Measurements from ENCODE around the gene CDK5. TPM values are rescaled to one million over a fixed set of nuclear protein-coding genes. Genes with fewer than 3 reads are reported as not detected.

CDK5 gene
- total and polyA plus RNA-seq, 9 of the 15 experiments (the other 6 are each of a cell fraction or from before 2014, with no cell fraction given), result 3.2 to 38.0 (median 27.5) TPM

DNA sequence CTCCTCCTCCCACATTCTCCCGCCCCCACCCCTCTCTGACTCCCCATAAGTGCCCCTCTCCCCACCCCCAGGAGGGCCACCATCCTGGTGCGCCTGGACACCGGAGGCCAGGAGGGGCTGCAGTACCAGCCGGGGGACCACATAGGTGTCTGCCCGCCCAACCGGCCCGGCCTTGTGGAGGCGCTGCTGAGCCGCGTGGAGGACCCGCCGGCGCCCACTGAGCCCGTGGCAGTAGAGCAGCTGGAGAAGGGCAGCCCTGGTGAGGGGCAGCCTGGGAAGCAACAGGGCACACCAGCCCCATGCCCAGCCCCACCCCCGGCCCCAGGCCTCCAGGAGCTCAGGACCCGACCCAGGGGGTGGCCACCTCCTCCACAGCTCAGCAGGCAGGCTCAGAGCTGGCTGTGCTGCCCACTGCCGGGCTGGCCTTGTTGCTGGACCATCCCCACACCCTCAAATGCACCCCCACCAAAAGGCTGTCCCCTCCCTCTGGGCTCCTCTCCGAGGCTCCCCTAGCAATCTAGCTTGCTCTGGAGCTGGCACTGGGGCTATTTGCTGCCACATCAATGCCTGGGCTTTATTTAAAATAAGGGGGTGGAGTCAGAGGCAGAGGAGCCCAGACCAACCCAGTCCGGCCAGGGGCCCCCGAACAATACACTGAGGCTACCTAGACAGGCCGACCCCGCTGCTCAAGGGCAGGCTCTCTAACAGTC lies 48.2 kb downstream of the CDK5 start (continued):
- TF ChIP-seq, protein P1, sequence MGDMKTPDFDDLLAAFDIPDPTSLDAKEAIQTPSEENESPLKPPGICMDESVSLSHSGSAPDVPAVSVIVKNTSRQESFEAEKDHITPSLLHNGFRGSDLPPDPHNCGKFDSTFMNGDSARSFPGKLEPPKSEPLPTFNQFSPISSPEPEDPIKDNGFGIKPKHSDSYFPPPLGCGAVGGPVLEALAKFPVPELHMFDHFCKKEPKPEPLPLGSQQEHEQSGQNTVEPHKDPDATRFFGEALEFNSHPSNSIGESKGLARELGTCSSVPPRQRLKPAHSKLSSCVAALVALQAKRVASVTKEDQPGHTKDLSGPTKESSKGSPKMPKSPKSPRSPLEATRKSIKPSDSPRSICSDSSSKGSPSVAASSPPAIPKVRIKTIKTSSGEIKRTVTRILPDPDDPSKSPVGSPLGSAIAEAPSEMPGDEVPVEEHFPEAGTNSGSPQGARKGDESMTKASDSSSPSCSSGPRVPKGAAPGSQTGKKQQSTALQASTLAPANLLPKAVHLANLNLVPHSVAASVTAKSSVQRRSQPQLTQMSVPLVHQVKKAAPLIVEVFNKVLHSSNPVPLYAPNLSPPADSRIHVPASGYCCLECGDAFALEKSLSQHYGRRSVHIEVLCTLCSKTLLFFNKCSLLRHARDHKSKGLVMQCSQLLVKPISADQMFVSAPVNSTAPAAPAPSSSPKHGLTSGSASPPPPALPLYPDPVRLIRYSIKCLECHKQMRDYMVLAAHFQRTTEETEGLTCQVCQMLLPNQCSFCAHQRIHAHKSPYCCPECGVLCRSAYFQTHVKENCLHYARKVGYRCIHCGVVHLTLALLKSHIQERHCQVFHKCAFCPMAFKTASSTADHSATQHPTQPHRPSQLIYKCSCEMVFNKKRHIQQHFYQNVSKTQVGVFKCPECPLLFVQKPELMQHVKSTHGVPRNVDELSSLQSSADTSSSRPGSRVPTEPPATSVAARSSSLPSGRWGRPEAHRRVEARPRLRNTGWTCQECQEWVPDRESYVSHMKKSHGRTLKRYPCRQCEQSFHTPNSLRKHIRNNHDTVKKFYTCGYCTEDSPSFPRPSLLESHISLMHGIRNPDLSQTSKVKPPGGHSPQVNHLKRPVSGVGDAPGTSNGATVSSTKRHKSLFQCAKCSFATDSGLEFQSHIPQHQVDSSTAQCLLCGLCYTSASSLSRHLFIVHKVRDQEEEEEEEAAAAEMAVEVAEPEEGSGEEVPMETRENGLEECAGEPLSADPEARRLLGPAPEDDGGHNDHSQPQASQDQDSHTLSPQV (IDR thresholded peaks at IDR 0.05), result peak; percentile 9
- peak; percentile 55; the same call in 1 of the 2 replicates for TF ChIP-seq STAG1 (CRISPR knock-in tag; IDR thresholded peaks at IDR 0.05; ENCODE audit: borderline replicate concordance)
- TF ChIP-seq, protein P2, sequence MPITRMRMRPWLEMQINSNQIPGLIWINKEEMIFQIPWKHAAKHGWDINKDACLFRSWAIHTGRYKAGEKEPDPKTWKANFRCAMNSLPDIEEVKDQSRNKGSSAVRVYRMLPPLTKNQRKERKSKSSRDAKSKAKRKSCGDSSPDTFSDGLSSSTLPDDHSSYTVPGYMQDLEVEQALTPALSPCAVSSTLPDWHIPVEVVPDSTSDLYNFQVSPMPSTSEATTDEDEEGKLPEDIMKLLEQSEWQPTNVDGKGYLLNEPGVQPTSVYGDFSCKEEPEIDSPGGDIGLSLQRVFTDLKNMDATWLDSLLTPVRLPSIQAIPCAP (CRISPR knock-in tag; IDR thresholded peaks at IDR 0.05; ENCODE audit: borderline replicate concordance), result no peak
- TF ChIP-seq GATAD2A (IDR thresholded peaks at IDR 0.05), result peak; percentile 56; the same call in 1 of the 2 replicates
- TF ChIP-seq, protein P3, sequence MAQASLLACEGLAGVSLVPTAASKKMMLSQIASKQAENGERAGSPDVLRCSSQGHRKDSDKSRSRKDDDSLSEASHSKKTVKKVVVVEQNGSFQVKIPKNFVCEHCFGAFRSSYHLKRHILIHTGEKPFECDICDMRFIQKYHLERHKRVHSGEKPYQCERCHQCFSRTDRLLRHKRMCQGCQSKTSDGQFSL (CRISPR knock-in tag; IDR thresholded peaks at IDR 0.05), result no peak; the same call in 1 of the 2 replicates
- TF ChIP-seq, protein P3 (tag; IDR thresholded peaks at IDR 0.05), result peak in 1 of 2 experiments; percentile 39; a peak in 1 of 4 replicates
- TF ChIP-seq MYNN (IDR thresholded peaks at IDR 0.05), result peak; percentile 79
- TF ChIP-seq MYNN (CRISPR knock-in tag; IDR thresholded peaks at IDR 0.05), result no peak
- TF ChIP-seq, protein P4, sequence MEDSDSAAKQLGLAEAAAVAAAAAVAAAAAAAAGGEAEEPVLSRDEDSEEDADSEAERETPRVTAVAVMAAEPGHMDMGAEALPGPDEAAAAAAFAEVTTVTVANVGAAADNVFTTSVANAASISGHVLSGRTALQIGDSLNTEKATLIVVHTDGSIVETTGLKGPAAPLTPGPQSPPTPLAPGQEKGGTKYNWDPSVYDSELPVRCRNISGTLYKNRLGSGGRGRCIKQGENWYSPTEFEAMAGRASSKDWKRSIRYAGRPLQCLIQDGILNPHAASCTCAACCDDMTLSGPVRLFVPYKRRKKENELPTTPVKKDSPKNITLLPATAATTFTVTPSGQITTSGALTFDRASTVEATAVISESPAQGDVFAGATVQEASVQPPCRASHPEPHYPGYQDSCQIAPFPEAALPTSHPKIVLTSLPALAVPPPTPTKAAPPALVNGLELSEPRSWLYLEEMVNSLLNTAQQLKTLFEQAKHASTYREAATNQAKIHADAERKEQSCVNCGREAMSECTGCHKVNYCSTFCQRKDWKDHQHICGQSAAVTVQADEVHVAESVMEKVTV (CRISPR knock-in tag; IDR thresholded peaks at IDR 0.05), result peak; percentile 7; the same call in 1 of the 2 replicates
- TF ChIP-seq ZNF830 (CRISPR knock-in tag; IDR thresholded peaks at IDR 0.05), result 0 out of 2 replicates have a peak, but pooled peaks have one; percentile 68
- TF ChIP-seq CBX1 (IDR thresholded peaks at IDR 0.05; ENCODE audit: low read depth), result peak; percentile 52; the same call in 1 of the 2 replicates
- TF ChIP-seq ZNF384 (IDR thresholded peaks at IDR 0.05; ENCODE audit: low read depth, low read length), result no peak
- peak; percentile 20; the same call in 1 of the 2 replicates for TF ChIP-seq SMC3 (conservative IDR thresholded peaks at IDR 0.05; ENCODE audit: insufficient read depth, low read depth, low read length)
- TF ChIP-seq, protein P5, sequence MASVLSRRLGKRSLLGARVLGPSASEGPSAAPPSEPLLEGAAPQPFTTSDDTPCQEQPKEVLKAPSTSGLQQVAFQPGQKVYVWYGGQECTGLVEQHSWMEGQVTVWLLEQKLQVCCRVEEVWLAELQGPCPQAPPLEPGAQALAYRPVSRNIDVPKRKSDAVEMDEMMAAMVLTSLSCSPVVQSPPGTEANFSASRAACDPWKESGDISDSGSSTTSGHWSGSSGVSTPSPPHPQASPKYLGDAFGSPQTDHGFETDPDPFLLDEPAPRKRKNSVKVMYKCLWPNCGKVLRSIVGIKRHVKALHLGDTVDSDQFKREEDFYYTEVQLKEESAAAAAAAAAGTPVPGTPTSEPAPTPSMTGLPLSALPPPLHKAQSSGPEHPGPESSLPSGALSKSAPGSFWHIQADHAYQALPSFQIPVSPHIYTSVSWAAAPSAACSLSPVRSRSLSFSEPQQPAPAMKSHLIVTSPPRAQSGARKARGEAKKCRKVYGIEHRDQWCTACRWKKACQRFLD (CRISPR knock-in tag; IDR thresholded peaks at IDR 0.05), result no peak
- TF ChIP-seq, protein P6, sequence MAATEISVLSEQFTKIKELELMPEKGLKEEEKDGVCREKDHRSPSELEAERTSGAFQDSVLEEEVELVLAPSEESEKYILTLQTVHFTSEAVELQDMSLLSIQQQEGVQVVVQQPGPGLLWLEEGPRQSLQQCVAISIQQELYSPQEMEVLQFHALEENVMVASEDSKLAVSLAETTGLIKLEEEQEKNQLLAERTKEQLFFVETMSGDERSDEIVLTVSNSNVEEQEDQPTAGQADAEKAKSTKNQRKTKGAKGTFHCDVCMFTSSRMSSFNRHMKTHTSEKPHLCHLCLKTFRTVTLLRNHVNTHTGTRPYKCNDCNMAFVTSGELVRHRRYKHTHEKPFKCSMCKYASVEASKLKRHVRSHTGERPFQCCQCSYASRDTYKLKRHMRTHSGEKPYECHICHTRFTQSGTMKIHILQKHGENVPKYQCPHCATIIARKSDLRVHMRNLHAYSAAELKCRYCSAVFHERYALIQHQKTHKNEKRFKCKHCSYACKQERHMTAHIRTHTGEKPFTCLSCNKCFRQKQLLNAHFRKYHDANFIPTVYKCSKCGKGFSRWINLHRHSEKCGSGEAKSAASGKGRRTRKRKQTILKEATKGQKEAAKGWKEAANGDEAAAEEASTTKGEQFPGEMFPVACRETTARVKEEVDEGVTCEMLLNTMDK (IDR thresholded peaks at IDR 0.05; ENCODE audit: borderline replicate concordance, insufficient read depth, low read depth, low read length, poor library complexity, severe bottlenecking), result peak; percentile 25

Data from K562 (cell line).